CD14-positive monocyte (primary cell): ENCODE measurements around the gene SENP8. TPM values are rescaled to one million over a fixed set of nuclear protein-coding genes. Genes with fewer than 3 reads are reported as not detected.
"Not testable (repeated sequence)": the region's sequence is repeated elsewhere in the genome, so short reads cannot be mapped to it uniquely, and the experiment has no call there.

Experiments used
- DNase-seq, 3 donors: peaks; one replicate each; pipeline ENCODE4 v3.0.0-alpha.2; 2011 to 2022
- H2AFZ ChIP-seq: 2 replicates; pipeline ENCODE4 v1.6.0; 2012; ENCODE audit warnings: mild to moderate bottlenecking, low read depth, low read length, inconsistent platforms; ENCODE audit not compliant: insufficient read depth, poor library complexity, severe bottlenecking
- H3K27ac ChIP-seq, 2 donors: 1 replicate in 1 of 2; 2 replicates in 1 of 2; pipeline ENCODE4 v1.5.1; 2012 to 2013; ENCODE audit warnings: low read length in 2 of 2, control low read depth in 1 of 2, inconsistent platforms in 1 of 2, low read depth in 1 of 2, mild to moderate bottlenecking in 1 of 2
- H3K27me3 ChIP-seq, 2 donors: one replicate each; pipeline versions ENCODE4 v1.6.0 to v1.6.1; 2011 to 2013; ENCODE audit warnings: low read length in 2 of 2; ENCODE audit not compliant: control insufficient read depth in 2 of 2, insufficient read depth in 2 of 2
- H3K36me3 ChIP-seq, 2 donors: replicated peaks in 1 of 2; 1 replicate in 1 of 2; 2 replicates in 1 of 2; pipeline versions ENCODE4 v1.5.1 to v1.6.1; 2012 to 2013; ENCODE audit warnings: low read length in 2 of 2, control low read depth in 1 of 2, inconsistent platforms in 1 of 2, mild to moderate bottlenecking in 1 of 2; ENCODE audit not compliant: insufficient read depth in 2 of 2, control insufficient read depth in 1 of 2
- H3K4me1 ChIP-seq, 2 donors: 1 replicate in 1 of 2; 2 replicates in 1 of 2; pipeline versions ENCODE4 v1.5.1 to v1.6.1; 2012 to 2013; ENCODE audit warnings: low read length in 2 of 2, control low read depth in 1 of 2, inconsistent platforms in 1 of 2, mild to moderate bottlenecking in 1 of 2, moderate library complexity in 1 of 2; ENCODE audit not compliant: insufficient read depth in 2 of 2, control insufficient read depth in 1 of 2
- H3K4me2 ChIP-seq: replicated peaks from 2 replicates; pipeline ENCODE3; 2012; ENCODE audit warnings: low read length, moderate library complexity, mild to moderate bottlenecking; ENCODE audit not compliant: poor library complexity, severe bottlenecking; ENCODE audit errors: extremely low read depth
- H3K4me3 ChIP-seq, 3 experiments: fragments of 200-600 bp in 1 of 3; sonication (generic) in 1 of 3; replicated peaks in 1 of 3; 1 replicate in 2 of 3; 2 replicates in 1 of 3; pipeline ENCODE4 v1.5.1; 2011 to 2013; ENCODE audit warnings: low read length in 3 of 3, mild to moderate bottlenecking in 3 of 3, control low read depth in 2 of 3, low read depth in 2 of 3, inconsistent platforms in 1 of 3, moderate library complexity in 1 of 3
- H3K79me2 ChIP-seq: 2 replicates; pipeline ENCODE4 v1.6.0; 2012; ENCODE audit warnings: mild to moderate bottlenecking, control low read depth, inconsistent platforms, low read length, moderate library complexity; ENCODE audit not compliant: insufficient read depth
- H3K9ac ChIP-seq: 2 replicates; pipeline ENCODE4 v1.6.0; 2017; ENCODE audit warnings: low read length, mild to moderate bottlenecking; ENCODE audit not compliant: insufficient read depth, poor library complexity, severe bottlenecking
- H3K9me3 ChIP-seq, 2 donors: replicated peaks in 1 of 2; 1 replicate in 1 of 2; 2 replicates in 1 of 2; pipeline versions ENCODE4 v1.5.1 to v1.6.1; 2012 to 2013; ENCODE audit warnings: low read length in 2 of 2, control low read depth in 1 of 2; ENCODE audit not compliant: control insufficient read depth in 1 of 2, insufficient read depth in 1 of 2
- H4K20me1 ChIP-seq: 2 replicates; pipeline ENCODE4 v1.6.0; 2012; ENCODE audit warnings: mild to moderate bottlenecking, low read length, control low read depth, moderate library complexity; ENCODE audit not compliant: insufficient read depth
- H3K27ac Mint-ChIP-seq, 7 donors: one replicate each; pipeline ENCODE4 v1.8.0; 2020; ENCODE audit warnings: mild to moderate bottlenecking in 7 of 7, mixed read lengths in 7 of 7, moderate library complexity in 6 of 7, inconsistent platforms in 2 of 7
- H3K27me3 Mint-ChIP-seq, 3 donors: one replicate each; pipeline ENCODE4 v1.8.0; 2021 to 2022; ENCODE audit warnings: low read depth in 3 of 3, mild to moderate bottlenecking in 3 of 3, mixed read lengths in 3 of 3, moderate library complexity in 3 of 3, inconsistent platforms in 1 of 3
- H3K36me3 Mint-ChIP-seq, 2 donors: one replicate each; pipeline ENCODE4 v1.8.0; 2020; ENCODE audit warnings: mixed read lengths in 2 of 2, inconsistent platforms in 1 of 2, mild to moderate bottlenecking in 1 of 2
- H3K4me1 Mint-ChIP-seq: one replicate; pipeline ENCODE4 v1.8.0; 2020; ENCODE audit warnings: mild to moderate bottlenecking, mixed read lengths
- H3K4me3 Mint-ChIP-seq, 2 donors: one replicate each; pipeline ENCODE4 v1.8.0; 2020; ENCODE audit warnings: mild to moderate bottlenecking in 2 of 2, mixed read lengths in 2 of 2, moderate library complexity in 1 of 2
- H3K9me3 Mint-ChIP-seq, 7 donors: one replicate each; pipeline ENCODE4 v1.8.0; 2020 to 2022; ENCODE audit warnings: mixed read lengths in 7 of 7, mild to moderate bottlenecking in 6 of 7, moderate library complexity in 6 of 7, inconsistent platforms in 2 of 7
- WGBS: methylation state at CpG from one replicate; pipeline ENCODE4 v1.1.5; 2013; ENCODE audit warnings: missing lambda C conversion rate; ENCODE audit not compliant: insufficient coverage; 5-methylcytosine and 5-hydroxymethylcytosine counted together
- intact Hi-C, 2 donors: fragments of 100-400 bp; cut with micrococcal nuclease; formaldehyde crosslinking; loops; one replicate each; pipeline versions ENCODE4 v1.15.0 to v1.15.1; 2023
- polyA plus RNA-seq, 3 donors: library from polyadenylated mRNA; depleted of rRNA in 1 of 3; unstranded in 2 of 3; stranded (reverse) in 1 of 3; fragments of 300-500 nt in 2 of 3; fragments of >200 nt in 1 of 3; fragmentation: Illumina TruSeq in 2 of 3; gene quantifications; 1 replicate in 2 of 3; 2 replicates in 1 of 3; pipeline ENCODE4 v1.2.3, GENCODE V29; 2012 to 2021
- TF ChIP-seq, protein P1 (sequence below): fragments of 200-600 bp; IDR thresholded peaks from one replicate; pipeline ENCODE4 v1.8.0; 2022; ENCODE audit warnings: antibody characterized with exemption, mild to moderate bottlenecking

SENP8 gene
- polyA plus RNA-seq, 3 donors = 0.52 to 1.4 (median 0.79) TPM

DNA sequence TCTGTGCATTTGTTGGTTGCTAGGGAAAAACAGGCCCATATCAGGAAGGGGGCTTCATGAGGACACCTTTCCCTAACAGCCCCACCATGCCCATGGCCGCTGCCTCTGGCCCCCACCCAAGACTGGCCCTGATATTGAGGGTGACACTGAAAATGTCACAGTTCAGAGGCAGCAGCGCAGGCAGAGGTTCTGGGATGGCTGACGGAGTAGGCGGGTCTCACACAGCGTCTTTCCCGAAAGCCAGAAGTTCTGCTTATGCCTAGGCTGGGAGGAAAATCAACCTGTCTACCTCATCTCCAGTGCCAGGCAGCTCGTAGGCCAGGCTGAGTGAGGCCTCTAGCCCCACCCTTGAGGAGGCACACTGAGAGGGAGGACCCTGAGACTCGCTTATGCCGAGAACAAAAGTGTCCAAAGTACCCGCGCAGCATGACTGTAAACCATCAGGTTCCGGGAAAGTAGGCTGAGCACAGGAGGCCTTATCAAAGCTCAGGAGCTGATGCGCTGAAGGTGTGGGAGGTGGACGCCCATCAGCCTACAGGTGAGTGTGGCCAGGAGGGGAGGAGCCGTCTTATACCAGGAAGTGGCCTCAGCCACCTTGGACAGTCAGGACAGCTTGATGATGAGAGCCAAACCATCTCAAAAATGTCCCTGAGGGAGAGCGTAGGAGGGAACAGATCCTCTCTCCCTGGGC, 51.9 kb downstream of the SENP8 start:
- Histone ChIP-seq H3K27me3 (no peaks in the 10 kb centered on the region), H3K27ac (no peak overlapping the region), H4K20me1 (no peaks in the 10 kb centered on the region), H3K9ac (no peak overlapping the region), H3K36me3 (no peaks in the 10 kb centered on the region), H3K4me2 (no peak overlapping the region), H3K79me2 (no peaks in the 10 kb centered on the region), H3K4me3 (no peak overlapping the region), H2AFZ (no peak overlapping the region), H3K4me1 (no peaks in the 10 kb centered on the region), H3K9me3 (no peaks in the 10 kb centered on the region)
- no peak overlapping the region for H3K4me3 Mint-ChIP-seq
- H3K27me3 Mint-ChIP-seq = peaks cover 0 to 5% (median 1%) of the 10 kb centered on the region in 3 donors
- TF ChIP-seq, protein P1, sequence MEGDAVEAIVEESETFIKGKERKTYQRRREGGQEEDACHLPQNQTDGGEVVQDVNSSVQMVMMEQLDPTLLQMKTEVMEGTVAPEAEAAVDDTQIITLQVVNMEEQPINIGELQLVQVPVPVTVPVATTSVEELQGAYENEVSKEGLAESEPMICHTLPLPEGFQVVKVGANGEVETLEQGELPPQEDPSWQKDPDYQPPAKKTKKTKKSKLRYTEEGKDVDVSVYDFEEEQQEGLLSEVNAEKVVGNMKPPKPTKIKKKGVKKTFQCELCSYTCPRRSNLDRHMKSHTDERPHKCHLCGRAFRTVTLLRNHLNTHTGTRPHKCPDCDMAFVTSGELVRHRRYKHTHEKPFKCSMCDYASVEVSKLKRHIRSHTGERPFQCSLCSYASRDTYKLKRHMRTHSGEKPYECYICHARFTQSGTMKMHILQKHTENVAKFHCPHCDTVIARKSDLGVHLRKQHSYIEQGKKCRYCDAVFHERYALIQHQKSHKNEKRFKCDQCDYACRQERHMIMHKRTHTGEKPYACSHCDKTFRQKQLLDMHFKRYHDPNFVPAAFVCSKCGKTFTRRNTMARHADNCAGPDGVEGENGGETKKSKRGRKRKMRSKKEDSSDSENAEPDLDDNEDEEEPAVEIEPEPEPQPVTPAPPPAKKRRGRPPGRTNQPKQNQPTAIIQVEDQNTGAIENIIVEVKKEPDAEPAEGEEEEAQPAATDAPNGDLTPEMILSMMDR = no peak
- no peaks in the 10 kb centered on the region for H3K4me1 Mint-ChIP-seq
- DNase-seq = no peak
- H3K27ac Mint-ChIP-seq = no peak overlapping the region
- no peaks in the 10 kb centered on the region for H3K36me3 Mint-ChIP-seq
- peaks cover 0 to 1% (median 0%) of the 10 kb centered on the region in 7 donors for H3K9me3 Mint-ChIP-seq
- WGBS = 96% methylated on average over 12 of the region's 16 CpGs
- intact Hi-C loops = no loop called here

DNA sequence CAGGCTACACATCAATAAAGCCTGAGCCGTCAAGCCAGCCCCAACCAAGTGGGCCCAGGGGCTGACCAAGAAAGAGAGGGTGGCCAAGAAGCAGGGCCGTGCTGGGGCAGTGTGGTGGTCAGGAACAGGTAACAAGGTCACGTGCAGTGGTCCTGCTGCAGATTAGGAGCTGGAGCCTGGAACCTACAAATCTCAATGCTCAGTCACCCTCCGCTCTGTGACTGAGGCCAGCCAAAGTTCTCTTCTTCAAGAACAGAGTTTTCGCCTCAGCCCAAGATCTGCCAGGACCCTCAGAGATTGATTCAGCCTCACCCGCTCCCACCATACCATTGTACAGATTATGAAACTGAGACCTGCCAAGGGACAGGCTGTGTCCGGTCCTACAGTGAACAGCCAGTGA, 52.5 kb downstream of the SENP8 start:
- no peaks in the 10 kb centered on the region for H3K36me3 Mint-ChIP-seq
- Histone ChIP-seq H3K27ac (no peak overlapping the region), H3K4me2 (no peak overlapping the region), H3K79me2 (no peaks in the 10 kb centered on the region), H4K20me1 (no peaks in the 10 kb centered on the region), H3K9ac (no peak overlapping the region), H3K4me1 (no peaks in the 10 kb centered on the region), H3K4me3 (no peak overlapping the region), H3K9me3 (no peaks in the 10 kb centered on the region), H3K27me3 (no peaks in the 10 kb centered on the region), H3K36me3 (no peaks in the 10 kb centered on the region), H2AFZ (no peak overlapping the region)
- H3K9me3 Mint-ChIP-seq = peaks cover 0 to 1% (median 0%) of the 10 kb centered on the region in 7 donors
- intact Hi-C loops = no loop called here
- 95% methylated on average over 6 of the region's 7 CpGs for WGBS
- DNase-seq = no peak
- peaks cover 0 to 5% (median 1%) of the 10 kb centered on the region in 3 donors for H3K27me3 Mint-ChIP-seq
- H3K4me3 Mint-ChIP-seq = no peak overlapping the region
- H3K4me1 Mint-ChIP-seq = no peaks in the 10 kb centered on the region
- TF ChIP-seq, protein P1 = no peak
- no peak overlapping the region for H3K27ac Mint-ChIP-seq

DNA sequence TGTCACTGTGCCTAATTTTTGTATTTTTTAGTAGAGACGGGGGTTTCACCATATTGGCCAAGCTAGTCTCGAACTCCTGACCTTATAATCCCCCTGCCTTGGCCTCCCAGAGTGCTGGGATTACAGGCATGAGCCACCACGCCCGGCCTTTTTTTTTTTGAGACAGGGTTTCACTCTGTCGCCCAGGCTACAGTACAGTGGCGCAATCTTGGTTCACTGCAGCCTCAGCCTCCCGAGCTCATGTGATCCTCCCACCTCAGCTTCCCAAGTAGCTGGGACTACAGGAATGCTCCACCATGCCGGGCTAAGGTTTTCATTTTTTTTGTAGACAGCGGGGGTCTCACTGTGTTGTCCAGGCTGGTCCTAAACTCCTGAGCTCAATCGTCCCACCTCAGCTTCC, 53.8 kb downstream of the SENP8 start:
- H3K9ac ChIP-seq, DNase-seq, H3K4me1 ChIP-seq, H4K20me1 ChIP-seq, intact Hi-C loops, H3K79me2 ChIP-seq, H3K4me3 ChIP-seq, H2AFZ ChIP-seq, H3K36me3 ChIP-seq, H3K9me3 ChIP-seq, H3K27me3 Mint-ChIP-seq, H3K36me3 Mint-ChIP-seq, H3K27me3 ChIP-seq, H3K4me1 Mint-ChIP-seq, H3K27ac ChIP-seq, H3K9me3 Mint-ChIP-seq, H3K4me3 Mint-ChIP-seq, H3K4me2 ChIP-seq, H3K27ac Mint-ChIP-seq: not testable (repeated sequence)
- 75% methylated on average over 9 of the region's 10 CpGs for WGBS
